Neutrophil (primary cell): Measurements from ENCODE around the gene CRADD.

Experiments used
- H3K27ac ChIP-seq: fragments of 200-600 bp; sonication (generic); 2 replicates; pipeline ENCODE4 v1.5.1; 2016; ENCODE audit warnings: mild to moderate bottlenecking, moderate library complexity
- H3K27me3 ChIP-seq: fragments of 200-600 bp; sonication (generic); 2 replicates; pipeline ENCODE4 v1.6.0; 2016; ENCODE audit warnings: mild to moderate bottlenecking
- H3K36me3 ChIP-seq: fragments of 200-600 bp; sonication (generic); 2 replicates; pipeline ENCODE4 v1.5.1; 2017
- H3K4me1 ChIP-seq, 2 experiments: fragments of 200-600 bp in 1 of 2; sonication (generic) in 1 of 2; 1 replicate in 1 of 2; 2 replicates in 1 of 2; pipeline versions ENCODE4 v1.5.1 to v1.6.1; 2013 to 2016; ENCODE audit warnings: low read depth in 1 of 2, low read length in 1 of 2, mild to moderate bottlenecking in 1 of 2, moderate library complexity in 1 of 2; ENCODE audit not compliant: control insufficient read depth in 1 of 2, insufficient read depth in 1 of 2
- H3K4me3 ChIP-seq, 2 experiments: fragments of 200-600 bp in 1 of 2; sonication (generic) in 1 of 2; 1 replicate in 1 of 2; 2 replicates in 1 of 2; pipeline ENCODE4 v1.5.1; 2013 to 2016; ENCODE audit warnings: low read depth in 1 of 2, low read length in 1 of 2, mild to moderate bottlenecking in 1 of 2, moderate library complexity in 1 of 2
- H3K9me3 ChIP-seq: fragments of 200-600 bp; sonication (generic); 2 replicates; pipeline ENCODE4 v1.5.1; 2016
- CTCF ChIP-seq: fragments of 200-600 bp; sonication (generic); IDR thresholded peaks from 2 replicates; pipeline ENCODE4 v1.5.1; 2016; ENCODE audit warnings: antibody characterized with exemption

Gene CRADD

GRCh38 chr12:93683410-93683809 lies 6.2 kb downstream of the CRADD start:
- H3K4me1 ChIP-seq = peaks cover under 1 to 4% of the 10 kb centered on the region in 2 experiments
- no peaks in the 10 kb centered on the region for H3K36me3 ChIP-seq
- no peak overlapping the region for H3K27ac ChIP-seq
- TF ChIP-seq CTCF = no peak
- no peaks in the 10 kb centered on the region for H3K9me3 ChIP-seq
- no peak overlapping the region for H3K4me3 ChIP-seq
- H3K27me3 ChIP-seq = no peaks in the 10 kb centered on the region

- Histone ChIP-seq H3K36me3 (no peaks in the 10 kb centered on the region), H3K4me1 (no peaks in the 10 kb centered on the region), H3K27ac (no peak overlapping the region), H3K4me3 (no peak overlapping the region), H3K27me3 (no peaks in the 10 kb centered on the region), H3K9me3 (no peaks in the 10 kb centered on the region)
- no peak for TF ChIP-seq CTCF
Measured at GRCh38 chr12:93684716-93685115, 7.5 kb downstream of the CRADD start.

- TF ChIP-seq CTCF = no peak
- no peaks in the 10 kb centered on the region for H3K4me1 ChIP-seq
- H3K36me3 ChIP-seq = no peaks in the 10 kb centered on the region
- H3K4me3 ChIP-seq = no peak overlapping the region
- H3K27me3 ChIP-seq = no peaks in the 10 kb centered on the region
- no peaks in the 10 kb centered on the region for H3K9me3 ChIP-seq
- no peak overlapping the region for H3K27ac ChIP-seq
Measured at GRCh38 chr12:93686572-93687356, 9.6 kb downstream of the CRADD start.

- no peaks in the 10 kb centered on the region for H3K36me3 ChIP-seq
- no peak overlapping the region for H3K4me3 ChIP-seq
- H3K9me3 ChIP-seq = no peaks in the 10 kb centered on the region
- no peaks in the 10 kb centered on the region for H3K27me3 ChIP-seq
- H3K4me1 ChIP-seq = no peaks in the 10 kb centered on the region
- TF ChIP-seq CTCF = no peak
- H3K27ac ChIP-seq = no peak overlapping the region
Measured at GRCh38 chr12:93689076-93689834, 12.1 kb downstream of the CRADD start.

- Histone ChIP-seq H3K27ac (no peak overlapping the region), H3K4me3 (no peak overlapping the region), H3K27me3 (no peaks in the 10 kb centered on the region), H3K4me1 (no peaks in the 10 kb centered on the region), H3K9me3 (no peaks in the 10 kb centered on the region), H3K36me3 (no peaks in the 10 kb centered on the region)
- no peak for TF ChIP-seq CTCF
Measured at GRCh38 chr12:93696462-93696861, 19.3 kb downstream of the CRADD start.
